ENCODE data around the gene PKHD1. TPM values are rescaled to one million over a fixed set of nuclear protein-coding genes. Genes with fewer than 3 reads are reported as not detected.

PKHD1 gene
- total RNA-seq, 1 experiment from 2014 or later: 0.02 TPM

- no peak for DNase-seq (ENCODE audit: low read depth)
These were observed 20.7 kb upstream of the PKHD1 start for GRCh38 chr6:52108128-52108527.

DNA sequence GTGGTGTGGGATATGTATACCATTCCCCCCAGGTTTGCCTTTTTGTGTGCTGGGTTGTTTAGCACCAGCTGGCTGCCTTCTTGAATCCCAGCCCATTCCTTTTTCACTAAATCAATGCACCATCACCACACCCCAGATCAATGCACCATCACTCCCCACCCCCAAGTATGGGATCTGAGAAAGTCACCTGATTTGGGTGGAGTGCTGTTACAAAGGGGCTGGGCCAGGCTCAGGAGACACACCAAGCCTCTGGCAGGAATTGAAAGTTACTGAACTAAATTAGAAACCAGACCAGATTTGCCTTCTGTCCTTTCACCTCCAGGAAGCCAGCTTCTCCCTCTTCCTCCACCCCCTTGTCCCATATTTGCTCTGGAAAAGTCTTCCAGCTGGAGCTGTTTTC is 19.6 kb upstream of the PKHD1 start:
- DNase-seq (ENCODE audit: low read depth): no peak

GRCh38 chr6:52104979-52105378 is 17.6 kb upstream of the PKHD1 start:
- DNase-seq (ENCODE audit: low read depth): no peak

GRCh38 chr6:52103623-52104022 is 16.2 kb upstream of the PKHD1 start:
- DNase-seq (ENCODE audit: low read depth): no peak

- no peak for DNase-seq (ENCODE audit: low read depth)
These were observed 15.0 kb upstream of the PKHD1 start for GRCh38 chr6:52102405-52102804.

GRCh38 chr6:52098721-52099120 is 11.3 kb upstream of the PKHD1 start:
- DNase-seq (ENCODE audit: low read depth): no peak

DNA sequence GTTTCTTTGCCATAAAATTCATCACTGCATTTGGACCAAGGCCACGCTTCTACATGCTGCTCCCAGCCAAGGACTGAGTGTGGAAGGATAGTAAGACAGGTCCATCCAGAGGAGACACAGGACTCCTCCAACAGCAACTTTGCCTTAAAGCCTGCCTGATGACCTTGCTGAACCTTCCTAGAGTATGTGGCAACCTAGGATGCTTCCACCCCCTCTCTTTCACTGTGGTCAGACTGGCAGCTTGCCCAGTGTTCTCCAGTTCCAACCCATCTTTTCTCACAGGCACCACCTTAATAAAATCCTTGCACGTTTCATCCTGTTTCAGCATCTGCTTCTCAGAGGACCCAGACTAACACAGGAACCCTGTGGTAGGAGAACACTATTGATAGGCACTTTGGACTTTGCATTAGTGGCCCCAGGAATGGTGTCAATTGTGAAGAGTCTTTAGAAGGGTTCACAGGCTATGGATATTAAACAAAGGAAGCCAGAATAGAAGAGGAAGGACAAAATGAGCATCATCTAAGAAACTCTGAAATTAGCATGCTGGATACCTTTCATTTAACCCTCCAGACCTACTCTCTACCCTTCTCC is 2.4 kb upstream of the PKHD1 start:
- DNase-seq (ENCODE audit: low read depth): peak; percentile 6

DNA sequence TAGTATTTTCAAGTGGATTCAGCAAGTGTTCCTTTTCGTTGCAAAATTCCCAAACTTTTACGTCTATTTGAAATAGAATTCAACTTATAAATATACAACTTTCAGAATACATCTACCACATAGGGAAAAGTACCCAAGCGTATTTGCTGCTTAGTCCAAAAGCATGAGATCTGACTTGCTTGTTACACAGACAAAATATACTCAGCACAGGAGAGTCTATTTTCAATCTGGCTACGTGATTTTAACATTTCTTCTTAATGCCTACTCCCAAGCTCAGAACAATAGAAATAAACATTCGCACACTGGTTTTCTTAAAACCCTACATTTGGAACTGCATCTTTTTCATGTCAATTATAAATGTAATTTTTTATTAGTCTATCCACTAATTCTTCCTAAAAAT is 672 bp downstream of the PKHD1 start:
- DNase-seq (ENCODE audit: low read depth): no peak

- DNase-seq (ENCODE audit: low read depth): no peak
These were observed 6.2 kb downstream of the PKHD1 start for GRCh38 chr6:52081237-52081636.

DNA sequence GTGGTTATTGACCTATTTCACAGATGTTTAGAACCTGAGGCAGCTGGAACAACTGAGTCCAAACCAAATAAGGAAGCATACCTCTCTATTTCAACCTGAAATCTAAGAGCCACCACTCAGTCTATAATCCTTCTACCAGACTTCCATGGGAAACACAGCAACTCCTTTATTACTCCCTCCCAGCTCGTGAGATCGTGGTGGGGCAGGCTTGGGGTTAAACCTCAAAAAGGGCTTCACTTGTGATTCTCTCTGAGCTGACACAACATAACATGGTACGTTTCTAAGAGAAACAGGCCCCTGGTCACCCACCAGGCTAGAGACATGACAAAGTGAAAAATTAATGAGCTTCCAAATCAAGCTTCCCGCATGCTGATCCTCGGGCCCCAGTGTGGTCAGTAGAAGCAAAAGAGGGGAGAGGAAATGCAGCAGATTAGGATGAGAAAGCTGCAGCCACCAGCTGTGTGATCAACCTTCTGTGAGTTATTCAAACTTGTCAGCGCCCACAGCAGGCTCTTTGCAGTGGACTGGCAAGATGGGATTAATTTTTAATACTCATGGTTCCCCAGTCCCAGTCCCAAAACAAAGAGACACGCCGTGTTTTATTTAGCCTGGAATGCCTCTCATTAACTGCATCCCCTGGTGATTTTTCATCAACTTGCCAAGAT is 9.3 kb downstream of the PKHD1 start:
- DNase-seq (ENCODE audit: low read depth): no peak

GRCh38 chr6:52077180-52077884 is 10.1 kb downstream of the PKHD1 start:
- DNase-seq (ENCODE audit: low read depth): no peak

GRCh38 chr6:52076791-52077179 is 10.6 kb downstream of the PKHD1 start:
- DNase-seq (ENCODE audit: low read depth): no peak

- DNase-seq (ENCODE audit: low read depth): no peak
These were observed 12.7 kb downstream of the PKHD1 start for GRCh38 chr6:52074716-52075115.

GRCh38 chr6:52074155-52074554 is 13.3 kb downstream of the PKHD1 start:
- DNase-seq (ENCODE audit: low read depth): no peak

GRCh38 chr6:52065621-52066020 is 21.8 kb downstream of the PKHD1 start:
- DNase-seq (ENCODE audit: low read depth): peak; percentile 16

- DNase-seq (ENCODE audit: low read depth): peak; percentile 38
These were observed 23.6 kb downstream of the PKHD1 start for GRCh38 chr6:52063584-52064344.

DNA sequence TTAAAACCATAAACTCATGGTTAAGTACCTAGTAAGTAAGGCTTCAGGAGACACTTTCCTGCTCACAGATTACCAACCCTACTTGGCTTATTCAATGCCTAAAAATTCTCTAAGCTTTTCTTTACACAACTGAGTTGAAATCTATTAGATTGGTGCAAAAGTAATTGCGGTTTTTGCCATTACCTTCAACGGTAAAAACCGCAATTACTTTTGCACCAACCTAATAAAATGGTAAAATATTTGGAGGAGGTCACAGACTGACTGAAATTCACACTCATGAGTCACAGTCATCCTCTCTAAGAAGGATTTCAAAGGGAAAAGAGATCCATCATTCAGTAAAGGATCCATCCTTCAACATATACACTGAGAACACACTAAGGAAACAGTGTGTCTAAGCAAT is 25.9 kb downstream of the PKHD1 start:
- no peak for DNase-seq (ENCODE audit: low read depth)

DNA sequence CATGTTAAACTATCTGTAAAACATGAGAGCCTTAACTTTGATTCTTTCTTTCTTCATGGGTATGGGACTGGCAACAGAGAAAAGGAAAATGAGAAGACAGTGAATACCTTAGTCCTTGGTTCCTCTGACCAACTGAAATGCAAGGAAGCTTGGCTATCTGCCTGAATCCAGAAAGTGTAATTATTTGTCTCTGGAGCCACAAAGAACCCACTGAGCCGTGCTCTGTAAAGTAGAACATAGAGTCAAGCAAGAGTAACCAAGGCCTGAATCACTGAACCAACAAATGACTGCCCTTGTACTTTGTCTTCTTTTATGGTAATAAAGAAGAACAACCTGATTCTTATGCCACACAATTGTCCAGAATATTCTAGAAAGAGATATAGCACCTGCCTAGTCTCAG is 27.6 kb downstream of the PKHD1 start:
- DNase-seq (ENCODE audit: low read depth): no peak

GRCh38 chr6:52055451-52055850 is 32.0 kb downstream of the PKHD1 start:
- no peak for DNase-seq (ENCODE audit: low read depth)

DNA sequence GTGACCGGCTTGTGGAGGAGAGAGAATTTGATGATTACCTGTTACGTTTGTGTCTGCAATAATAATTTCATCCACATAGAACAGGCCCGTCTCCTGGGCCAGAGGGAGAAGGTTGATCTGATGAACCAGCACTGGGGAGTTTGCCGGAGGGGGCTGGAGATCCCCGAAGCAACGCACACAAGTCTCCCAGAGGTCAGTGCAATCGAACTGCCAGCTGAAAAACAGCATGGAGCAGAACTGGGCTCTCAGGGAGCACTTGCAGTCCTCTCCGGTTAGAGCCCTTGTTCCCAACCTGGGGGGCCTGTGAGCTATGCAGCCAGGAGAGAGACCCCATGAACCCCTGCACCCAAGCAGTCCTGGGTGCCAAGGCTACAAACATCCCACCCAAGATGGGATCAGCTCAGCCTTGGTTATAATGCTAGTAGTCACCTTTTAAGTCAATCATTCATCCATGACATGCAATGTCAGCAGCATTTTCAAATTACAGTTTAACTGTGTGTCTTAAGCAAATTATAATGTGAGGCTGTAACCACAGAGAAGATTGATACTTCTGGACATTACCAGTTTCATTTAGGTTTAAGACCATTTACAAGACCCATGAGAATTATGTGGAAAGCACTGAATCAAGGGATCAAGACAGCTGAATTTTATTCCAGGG is 34.2 kb downstream of the PKHD1 start:
- DNase-seq (ENCODE audit: low read depth): no peak

DNA sequence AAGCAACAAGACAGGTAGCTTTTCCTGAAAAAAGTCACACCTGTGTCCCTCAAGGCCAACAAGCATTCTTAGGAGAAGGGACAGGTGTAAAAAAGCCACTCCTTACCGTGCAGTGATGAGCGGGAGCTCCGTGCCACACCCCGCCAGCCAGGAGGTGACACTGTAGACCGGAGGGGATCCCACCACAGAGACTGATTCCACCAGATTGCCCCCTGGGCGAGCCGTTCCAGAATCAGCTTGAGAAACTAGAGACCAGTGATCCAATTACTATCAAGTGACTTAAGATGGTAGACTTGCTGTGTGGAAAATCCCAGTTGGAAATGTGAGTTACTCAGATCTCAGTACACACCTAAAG is 37.4 kb downstream of the PKHD1 start:
- no peak for DNase-seq (ENCODE audit: low read depth)

Measured in M059J (cell line).